Astrocyte of the hippocampus (primary cell): ENCODE data around the gene SOHLH2.

Experiments used
- DNase-seq: peaks from one replicate; pipeline ENCODE4 v3.0.0; 2011; ENCODE audit warnings: low read depth, low spot score

Gene SOHLH2

GRCh38 chr13:36214163-36214921 is at the start of gene SOHLH2:
SOHLH2 (minus strand) TSS chr13:36214556; CDS start chr13:36214526, 30 bp downstream.
- DNase-seq = no peak

- DNase-seq = peak; percentile 34
Observed at GRCh38 chr13:36261976-36262375, 47.6 kb upstream of the SOHLH2 start.

DNA sequence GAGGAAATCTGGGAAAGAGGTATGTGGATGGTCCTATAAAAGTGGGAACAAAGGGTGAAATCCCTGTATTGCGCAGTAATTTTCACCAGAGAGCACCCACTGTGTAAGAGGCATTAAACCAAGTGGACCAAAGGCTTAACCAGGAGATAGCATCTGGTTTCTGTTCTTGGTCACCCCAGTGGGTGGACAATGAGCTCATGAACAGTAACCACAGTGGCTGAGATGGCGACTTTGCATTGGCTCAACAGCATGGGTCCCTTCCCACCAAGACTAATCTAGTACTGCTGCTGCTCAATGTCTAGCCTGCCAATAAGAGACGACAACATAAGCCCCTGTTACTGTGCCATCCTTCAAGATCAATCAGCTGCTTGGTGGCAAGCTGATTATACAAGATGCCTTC is 46.7 kb upstream of the SOHLH2 start:
- DNase-seq = no peak

DNA sequence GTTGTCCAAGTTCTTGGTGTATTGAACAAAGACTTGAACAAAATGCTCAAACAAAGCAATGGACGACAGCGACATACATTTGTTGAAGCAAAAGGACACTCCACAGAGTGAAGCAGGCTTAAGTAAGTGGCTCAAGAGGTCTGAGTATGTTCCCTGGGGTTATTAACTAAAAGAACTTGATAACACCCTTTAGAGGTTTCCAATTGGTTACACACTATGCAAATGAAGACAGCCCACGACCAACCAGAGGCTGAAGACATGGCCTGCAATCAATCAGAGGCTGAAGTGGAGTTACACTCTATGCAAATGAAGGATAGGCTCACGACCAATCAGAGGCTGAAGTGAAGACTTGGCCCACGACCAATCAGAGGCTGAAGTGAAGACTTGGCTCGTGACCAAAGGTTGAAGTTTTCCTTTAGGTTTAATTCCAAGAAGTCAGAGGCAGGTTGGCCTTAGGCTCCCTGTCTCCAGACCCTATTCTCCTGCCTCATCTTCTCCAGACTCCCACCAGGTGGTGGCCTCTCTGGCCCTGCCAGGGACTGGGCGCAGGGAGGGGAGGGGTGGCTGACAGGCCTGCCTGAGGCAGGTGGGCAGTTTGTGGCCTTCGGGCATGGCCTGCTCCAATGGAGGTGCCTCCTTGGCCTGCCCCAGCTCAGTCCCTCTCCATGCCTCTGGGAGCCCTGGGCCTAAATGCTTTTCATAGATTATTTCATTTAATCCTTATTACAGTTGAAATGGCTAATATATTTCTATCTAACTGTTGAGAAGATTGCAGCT is 45.2 kb upstream of the SOHLH2 start:
- DNase-seq = no peak

GRCh38 chr13:36258831-36259230 is 44.5 kb upstream of the SOHLH2 start:
- no peak for DNase-seq

- DNase-seq = peak; percentile 28
Observed at GRCh38 chr13:36251526-36251925, 37.2 kb upstream of the SOHLH2 start.

GRCh38 chr13:36251017-36251416 is 36.7 kb upstream of the SOHLH2 start:
- DNase-seq = no peak

- no peak for DNase-seq
Observed at GRCh38 chr13:36248700-36249099, 34.3 kb upstream of the SOHLH2 start.

GRCh38 chr13:36244990-36245389 is 30.6 kb upstream of the SOHLH2 start:
- no peak for DNase-seq

DNA sequence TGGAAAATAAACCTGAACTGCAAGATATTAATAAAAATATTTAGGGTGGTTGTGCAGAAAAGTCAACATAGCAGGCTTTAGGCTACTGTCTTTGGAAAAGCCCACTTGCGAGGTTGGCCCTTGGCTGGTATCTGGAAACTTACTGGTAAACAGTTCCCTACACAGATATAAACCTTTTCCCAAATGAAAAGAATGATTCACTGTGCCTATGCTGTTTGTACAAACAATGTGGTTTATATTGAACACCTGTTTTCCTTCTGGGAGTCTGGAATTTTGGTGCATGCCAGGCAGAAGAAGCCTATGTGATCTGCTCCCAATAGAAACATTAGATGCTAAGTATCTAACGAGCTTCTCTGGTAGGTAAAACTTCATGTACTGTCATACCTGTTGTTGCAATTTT is 29.7 kb upstream of the SOHLH2 start:
- no peak for DNase-seq

GRCh38 chr13:36242761-36243160 is 28.4 kb upstream of the SOHLH2 start:
- DNase-seq = no peak

DNA sequence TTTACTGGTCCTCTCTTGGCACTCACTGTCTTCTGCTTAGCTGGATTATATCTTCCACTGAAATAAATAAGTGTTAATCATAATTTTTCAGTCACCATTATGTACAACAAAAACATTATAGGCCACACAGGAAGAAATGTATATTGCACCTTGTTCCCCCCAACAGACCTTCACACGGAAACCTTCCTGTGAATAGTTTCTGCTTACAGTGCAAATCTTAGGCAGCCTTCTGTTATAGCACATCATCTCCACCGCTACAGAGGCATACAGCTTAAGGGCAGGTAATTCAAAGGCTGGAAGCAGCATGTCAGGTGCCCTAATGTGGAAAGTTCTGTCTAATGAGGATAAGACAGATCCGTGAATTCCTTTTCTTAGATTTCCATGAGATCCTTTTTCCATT is 16.9 kb upstream of the SOHLH2 start:
- DNase-seq = no peak

DNA sequence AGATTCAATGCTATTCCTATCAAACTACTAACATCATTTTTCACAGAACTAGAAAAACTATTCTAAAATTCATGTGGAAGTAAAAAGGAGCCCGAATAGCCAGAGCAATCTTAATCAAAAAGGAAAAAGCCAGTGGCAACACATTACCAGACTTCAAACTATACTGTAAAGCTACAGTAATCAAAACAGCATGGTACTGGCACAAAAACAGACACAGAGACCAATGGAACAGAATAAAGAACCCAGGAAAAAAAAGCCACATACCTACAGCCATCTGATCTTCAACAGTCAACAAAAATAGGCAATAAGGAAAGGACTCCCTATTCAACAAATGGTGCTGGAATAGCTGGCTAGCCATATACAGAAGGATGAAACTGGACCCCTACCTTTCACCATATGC is 10.4 kb upstream of the SOHLH2 start:
- no peak for DNase-seq

DNA sequence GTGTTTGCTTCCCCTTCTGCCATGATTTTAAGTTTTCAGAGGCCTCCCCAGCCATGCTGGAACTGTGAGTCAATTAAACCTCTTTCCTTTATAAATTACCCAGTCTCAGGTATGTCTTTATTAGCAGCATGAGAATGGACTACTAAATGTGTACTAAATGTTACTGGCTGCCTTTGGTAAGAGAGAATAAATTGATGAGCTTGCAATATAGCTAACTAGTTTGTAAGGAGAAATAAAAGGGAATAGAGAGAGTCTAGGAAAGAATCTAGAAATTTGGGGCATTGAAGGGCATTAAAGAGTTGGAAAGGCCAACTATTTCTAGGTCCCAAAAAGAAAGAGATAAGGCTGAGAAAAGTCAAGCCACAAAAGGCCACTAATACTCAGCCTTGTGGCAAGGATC is 5.5 kb upstream of the SOHLH2 start:
- no peak for DNase-seq

DNA sequence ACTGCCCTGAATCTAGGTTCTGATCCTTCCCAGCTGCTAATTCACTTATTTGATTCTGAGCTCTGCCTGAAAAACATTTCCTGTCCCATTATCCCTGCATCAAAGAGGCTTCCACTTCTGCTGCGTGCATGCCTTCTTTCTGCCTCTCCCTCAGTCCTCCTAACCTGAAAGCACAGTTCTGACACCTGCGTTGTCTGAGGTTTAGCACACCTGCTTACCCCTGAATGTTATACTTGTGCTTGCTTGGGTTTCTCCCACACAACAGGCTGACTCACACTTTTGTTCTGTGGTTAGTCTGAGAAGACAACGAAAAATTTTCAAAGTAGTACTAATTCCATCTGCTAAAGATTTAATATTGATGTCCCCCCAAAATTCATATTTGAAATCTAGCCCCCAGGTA is 3.1 kb upstream of the SOHLH2 start:
- DNase-seq = no peak

- no peak for DNase-seq
Observed at GRCh38 chr13:36212789-36213188, 1.6 kb downstream of the SOHLH2 start.

GRCh38 chr13:36211567-36211966 is 2.8 kb downstream of the SOHLH2 start:
- DNase-seq = peak; percentile 5

- no peak for DNase-seq
Observed at GRCh38 chr13:36210738-36211137, 3.6 kb downstream of the SOHLH2 start.

GRCh38 chr13:36207672-36208071 is 6.7 kb downstream of the SOHLH2 start:
- no peak for DNase-seq

- DNase-seq = peak; percentile 77
Observed at GRCh38 chr13:36193151-36193855, 21.1 kb downstream of the SOHLH2 start.

- peak; percentile 60 for DNase-seq
Observed at GRCh38 chr13:36192166-36192565, 22.2 kb downstream of the SOHLH2 start.

- DNase-seq = peak; percentile 82
Observed at GRCh38 chr13:36190771-36191170, 23.6 kb downstream of the SOHLH2 start.
